GM19099 (cell line): ENCODE measurements around the gene ELAVL1.

Source experiments
- POLR2A ChIP-seq: IDR thresholded peaks from 3 replicates; pipeline ENCODE4 v1.6.1; 2011; ENCODE audit warnings: low read depth; ENCODE audit not compliant: insufficient read length; ENCODE audit errors: extremely low read depth

Gene ELAVL1

GRCh38 chr19:7941895-7942596 is 63.4 kb downstream of the ELAVL1 start:
- TF ChIP-seq POLR2A, result no peak

GRCh38 chr19:7940841-7941240 is 64.6 kb downstream of the ELAVL1 start:
- no peak for TF ChIP-seq POLR2A

GRCh38 chr19:7934766-7935165 is 70.7 kb downstream of the ELAVL1 start:
- TF ChIP-seq POLR2A, result no peak

- no peak for TF ChIP-seq POLR2A
Measured at GRCh38 chr19:7933828-7934725, 71.4 kb downstream of the ELAVL1 start.

- TF ChIP-seq POLR2A, result no peak
Measured at GRCh38 chr19:7933411-7933810, 72.0 kb downstream of the ELAVL1 start.

GRCh38 chr19:7932930-7933300 is 72.5 kb downstream of the ELAVL1 start:
- no peak for TF ChIP-seq POLR2A

GRCh38 chr19:7932276-7932929 is 73.0 kb downstream of the ELAVL1 start:
- TF ChIP-seq POLR2A, result no peak

GRCh38 chr19:7931221-7932061 is 74.0 kb downstream of the ELAVL1 start:
- no peak for TF ChIP-seq POLR2A

- TF ChIP-seq POLR2A, result no peak
Measured at GRCh38 chr19:7930765-7931164, 74.7 kb downstream of the ELAVL1 start.

GRCh38 chr19:7928741-7929701 is 76.4 kb downstream of the ELAVL1 start:
- no peak for TF ChIP-seq POLR2A

GRCh38 chr19:7928334-7928706 is 77.1 kb downstream of the ELAVL1 start:
- no peak for TF ChIP-seq POLR2A

GRCh38 chr19:7927605-7928333 is 77.7 kb downstream of the ELAVL1 start:
- TF ChIP-seq POLR2A, result peak; percentile 23
